ENCODE measurements around the gene PCNX3. TPM values are rescaled to one million over a fixed set of nuclear protein-coding genes. Genes with fewer than 3 reads are reported as not detected.

The PCNX3 gene
- total RNA-seq, 1 experiment from 2014 or later: 74.5 TPM

DNA sequence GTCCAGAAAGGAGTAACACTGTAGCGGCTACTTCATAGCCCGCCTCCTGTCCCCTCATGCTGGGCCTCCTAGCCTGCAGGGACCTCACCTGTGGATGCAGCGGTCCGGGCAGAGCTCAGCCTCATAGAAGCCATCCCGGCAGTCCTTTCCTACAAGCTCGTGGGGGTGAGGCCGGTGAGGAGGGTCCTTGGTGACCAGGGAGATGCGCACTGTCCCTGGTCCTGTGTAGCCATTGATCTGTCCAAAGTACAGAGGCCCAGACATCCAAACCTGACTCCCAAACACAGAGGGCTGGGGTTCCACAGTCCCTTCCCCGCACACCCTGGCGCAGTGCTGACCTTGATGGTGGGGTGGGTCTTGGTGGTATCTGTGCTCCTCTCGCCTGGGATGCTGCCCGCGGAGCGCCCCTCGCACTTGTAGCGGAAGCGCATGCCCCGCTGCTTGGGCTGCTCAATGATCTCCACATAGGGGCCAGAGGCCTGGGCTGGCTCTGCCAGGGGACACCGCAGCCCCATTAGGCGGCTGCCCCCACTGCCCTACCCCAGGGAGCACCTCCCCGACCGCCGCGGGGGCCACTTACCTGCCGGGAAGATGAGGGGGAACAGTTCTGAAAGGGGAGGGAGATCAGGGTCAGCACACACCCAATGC is 46.1 kb downstream of the PCNX3 start:
- TF ChIP-seq TCF7L2 (IDR thresholded peaks at IDR 0.05; ENCODE audit: low read depth, low read length): no peak
- TF ChIP-seq, protein P1, sequence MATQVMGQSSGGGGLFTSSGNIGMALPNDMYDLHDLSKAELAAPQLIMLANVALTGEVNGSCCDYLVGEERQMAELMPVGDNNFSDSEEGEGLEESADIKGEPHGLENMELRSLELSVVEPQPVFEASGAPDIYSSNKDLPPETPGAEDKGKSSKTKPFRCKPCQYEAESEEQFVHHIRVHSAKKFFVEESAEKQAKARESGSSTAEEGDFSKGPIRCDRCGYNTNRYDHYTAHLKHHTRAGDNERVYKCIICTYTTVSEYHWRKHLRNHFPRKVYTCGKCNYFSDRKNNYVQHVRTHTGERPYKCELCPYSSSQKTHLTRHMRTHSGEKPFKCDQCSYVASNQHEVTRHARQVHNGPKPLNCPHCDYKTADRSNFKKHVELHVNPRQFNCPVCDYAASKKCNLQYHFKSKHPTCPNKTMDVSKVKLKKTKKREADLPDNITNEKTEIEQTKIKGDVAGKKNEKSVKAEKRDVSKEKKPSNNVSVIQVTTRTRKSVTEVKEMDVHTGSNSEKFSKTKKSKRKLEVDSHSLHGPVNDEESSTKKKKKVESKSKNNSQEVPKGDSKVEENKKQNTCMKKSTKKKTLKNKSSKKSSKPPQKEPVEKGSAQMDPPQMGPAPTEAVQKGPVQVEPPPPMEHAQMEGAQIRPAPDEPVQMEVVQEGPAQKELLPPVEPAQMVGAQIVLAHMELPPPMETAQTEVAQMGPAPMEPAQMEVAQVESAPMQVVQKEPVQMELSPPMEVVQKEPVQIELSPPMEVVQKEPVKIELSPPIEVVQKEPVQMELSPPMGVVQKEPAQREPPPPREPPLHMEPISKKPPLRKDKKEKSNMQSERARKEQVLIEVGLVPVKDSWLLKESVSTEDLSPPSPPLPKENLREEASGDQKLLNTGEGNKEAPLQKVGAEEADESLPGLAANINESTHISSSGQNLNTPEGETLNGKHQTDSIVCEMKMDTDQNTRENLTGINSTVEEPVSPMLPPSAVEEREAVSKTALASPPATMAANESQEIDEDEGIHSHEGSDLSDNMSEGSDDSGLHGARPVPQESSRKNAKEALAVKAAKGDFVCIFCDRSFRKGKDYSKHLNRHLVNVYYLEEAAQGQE (IDR thresholded peaks at IDR 0.05; ENCODE audit: insufficient read depth in 1 of 2, low read depth in 2 of 2, low read length in 1 of 2): no peak
- TF ChIP-seq POLR2AphosphoS5 (IDR thresholded peaks at IDR 0.05; ENCODE audit: low read depth, low read length): no peak
- TF ChIP-seq, protein P2, sequence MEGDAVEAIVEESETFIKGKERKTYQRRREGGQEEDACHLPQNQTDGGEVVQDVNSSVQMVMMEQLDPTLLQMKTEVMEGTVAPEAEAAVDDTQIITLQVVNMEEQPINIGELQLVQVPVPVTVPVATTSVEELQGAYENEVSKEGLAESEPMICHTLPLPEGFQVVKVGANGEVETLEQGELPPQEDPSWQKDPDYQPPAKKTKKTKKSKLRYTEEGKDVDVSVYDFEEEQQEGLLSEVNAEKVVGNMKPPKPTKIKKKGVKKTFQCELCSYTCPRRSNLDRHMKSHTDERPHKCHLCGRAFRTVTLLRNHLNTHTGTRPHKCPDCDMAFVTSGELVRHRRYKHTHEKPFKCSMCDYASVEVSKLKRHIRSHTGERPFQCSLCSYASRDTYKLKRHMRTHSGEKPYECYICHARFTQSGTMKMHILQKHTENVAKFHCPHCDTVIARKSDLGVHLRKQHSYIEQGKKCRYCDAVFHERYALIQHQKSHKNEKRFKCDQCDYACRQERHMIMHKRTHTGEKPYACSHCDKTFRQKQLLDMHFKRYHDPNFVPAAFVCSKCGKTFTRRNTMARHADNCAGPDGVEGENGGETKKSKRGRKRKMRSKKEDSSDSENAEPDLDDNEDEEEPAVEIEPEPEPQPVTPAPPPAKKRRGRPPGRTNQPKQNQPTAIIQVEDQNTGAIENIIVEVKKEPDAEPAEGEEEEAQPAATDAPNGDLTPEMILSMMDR (IDR thresholded peaks at IDR 0.05): no peak
- TF ChIP-seq SIN3A (IDR thresholded peaks at IDR 0.05; ENCODE audit: borderline replicate concordance, insufficient read depth, low read depth, low read length): no peak
- H3K36me3 ChIP-seq (ENCODE audit: control insufficient read depth, insufficient read depth, low read length): peaks cover 20% of the 10 kb centered on the region
- intact Hi-C loops (cut with micrococcal nuclease; ENCODE audit: unreplicated experiment): no loop called here
- CTCF ChIA-PET: interaction anchor here (0.6 kb wide), 1 partner anchor 101 kb away, joined by 10 read pairs; no protein-coding TSS in a partner anchor
- H3K4me3 ChIP-seq (ENCODE audit: low read depth in 2 of 2, low read length in 2 of 2): peak overlapping the region; percentile 81 to 100
- POLR2A ChIA-PET: no interaction called here
- in situ Hi-C loops (cut with HindIII; ENCODE audit: low pct_unique_long_range_greater_than_20kb, low sequenced_read_pairs): no loop called here
- ATAC-seq (no peak), DNase-seq (ENCODE audit: low read depth, low spot score) (no peak)
- TSS peak; percentile 60 for BruUV-seq (replicated peaks)
- no peaks in the 10 kb centered on the region for H3K27me3 ChIP-seq (ENCODE audit: control insufficient read depth, insufficient read depth, low read length)
- H3K27ac ChIP-seq (ENCODE audit: low read length): peak overlapping the region; percentile 93
- peaks cover 11% of the 10 kb centered on the region for H3K4me1 ChIP-seq (ENCODE audit: control insufficient read depth, insufficient read depth, low read length)
- H3K9me3 ChIP-seq (ENCODE audit: control insufficient read depth, insufficient read depth, low read depth, low read length): no peaks in the 10 kb centered on the region

DNA sequence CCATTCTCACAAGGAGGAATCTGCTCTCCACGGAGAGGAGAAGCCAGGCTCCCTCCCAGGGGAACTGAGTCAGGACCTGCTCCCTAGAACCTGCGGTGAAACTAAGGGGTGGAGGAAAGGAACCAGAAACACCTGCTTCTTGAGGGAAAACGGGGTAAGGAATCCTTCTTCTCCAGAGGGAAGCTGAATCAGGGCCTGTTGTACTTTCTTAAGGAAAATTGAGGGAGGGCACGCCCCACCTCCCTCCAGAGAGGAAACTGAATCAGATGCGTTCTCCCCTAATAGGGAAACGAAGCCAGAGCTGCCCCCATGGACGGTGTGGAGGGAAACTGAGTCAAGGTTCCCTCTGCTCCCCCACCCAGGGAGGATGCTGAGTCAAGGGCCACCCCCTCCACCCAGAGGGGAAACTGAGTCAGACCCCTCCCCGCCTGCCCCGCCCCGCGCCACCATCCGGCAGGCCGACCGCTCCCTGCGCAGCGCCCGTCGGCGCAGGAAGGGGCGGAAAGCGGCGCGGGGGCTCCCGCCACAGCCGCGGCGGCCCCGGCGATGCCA is 46.7 kb downstream of the PCNX3 start:
- ATAC-seq (peak; percentile 51), DNase-seq (ENCODE audit: low read depth, low spot score) (no peak)
- BruUV-seq (replicated peaks): no TSS peak
- in situ Hi-C loops (cut with HindIII; ENCODE audit: low pct_unique_long_range_greater_than_20kb, low sequenced_read_pairs): no loop called here
- H3K4me3 ChIP-seq (ENCODE audit: low read depth in 2 of 2, low read length in 2 of 2): peak overlapping the region; percentile 81 to 100
- TF ChIP-seq POLR2AphosphoS5 (IDR thresholded peaks at IDR 0.05; ENCODE audit: low read depth, low read length) (no peak), TCF7L2 (IDR thresholded peaks at IDR 0.05; ENCODE audit: low read depth, low read length) (no peak), SIN3A (IDR thresholded peaks at IDR 0.05; ENCODE audit: borderline replicate concordance, insufficient read depth, low read depth, low read length) (no peak)
- TF ChIP-seq, protein P2 (IDR thresholded peaks at IDR 0.05): no peak
- TF ChIP-seq, protein P1 (IDR thresholded peaks at IDR 0.05; ENCODE audit: insufficient read depth in 1 of 2, low read depth in 2 of 2, low read length in 1 of 2): no peak
- intact Hi-C loops (cut with micrococcal nuclease; ENCODE audit: unreplicated experiment): no loop called here
- H3K9me3 ChIP-seq (ENCODE audit: control insufficient read depth, insufficient read depth, low read depth, low read length): no peaks in the 10 kb centered on the region
- peaks cover 18% of the 10 kb centered on the region for H3K36me3 ChIP-seq (ENCODE audit: control insufficient read depth, insufficient read depth, low read length)
- H3K27me3 ChIP-seq (ENCODE audit: control insufficient read depth, insufficient read depth, low read length): no peaks in the 10 kb centered on the region
- H3K4me1 ChIP-seq (ENCODE audit: control insufficient read depth, insufficient read depth, low read length): peaks cover 11% of the 10 kb centered on the region
- POLR2A ChIA-PET: interaction anchor here (0.6 to 1.3 kb wide), 3 partner anchors 9 to 552 kb away, joined by 3 to 4 read pairs (median 3); no protein-coding TSS in a partner anchor
- CTCF ChIA-PET: interaction anchor here (0.9 kb wide), 1 partner anchor 52 kb away, joined by 3 read pairs; no protein-coding TSS in a partner anchor
- peak overlapping the region; percentile 93 for H3K27ac ChIP-seq (ENCODE audit: low read length)

All from Panc1 (cell line).